ENCODE data around the gene TRMT112.

DNA sequence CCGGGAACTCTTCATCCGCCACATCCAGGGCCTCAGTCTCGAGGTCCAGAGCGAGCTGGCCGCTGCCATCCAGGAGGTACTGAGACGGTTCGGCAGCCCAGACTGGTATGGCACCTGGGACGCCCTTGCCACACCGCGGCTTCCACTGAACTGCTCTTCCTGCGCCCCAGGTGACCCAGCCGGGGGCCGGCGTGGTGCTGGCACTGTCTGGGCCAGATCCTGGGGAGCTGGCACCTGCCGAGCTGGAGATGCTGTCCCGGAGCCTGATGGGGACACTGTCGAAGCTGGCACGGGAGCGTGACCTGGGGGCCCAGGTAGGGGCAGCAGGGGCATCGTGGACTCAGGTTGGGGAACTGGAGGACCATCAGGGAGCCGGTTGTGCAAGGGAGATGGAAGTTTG lies 24.1 kb upstream of the TRMT112 start:
- TF ChIP-seq, protein P1, sequence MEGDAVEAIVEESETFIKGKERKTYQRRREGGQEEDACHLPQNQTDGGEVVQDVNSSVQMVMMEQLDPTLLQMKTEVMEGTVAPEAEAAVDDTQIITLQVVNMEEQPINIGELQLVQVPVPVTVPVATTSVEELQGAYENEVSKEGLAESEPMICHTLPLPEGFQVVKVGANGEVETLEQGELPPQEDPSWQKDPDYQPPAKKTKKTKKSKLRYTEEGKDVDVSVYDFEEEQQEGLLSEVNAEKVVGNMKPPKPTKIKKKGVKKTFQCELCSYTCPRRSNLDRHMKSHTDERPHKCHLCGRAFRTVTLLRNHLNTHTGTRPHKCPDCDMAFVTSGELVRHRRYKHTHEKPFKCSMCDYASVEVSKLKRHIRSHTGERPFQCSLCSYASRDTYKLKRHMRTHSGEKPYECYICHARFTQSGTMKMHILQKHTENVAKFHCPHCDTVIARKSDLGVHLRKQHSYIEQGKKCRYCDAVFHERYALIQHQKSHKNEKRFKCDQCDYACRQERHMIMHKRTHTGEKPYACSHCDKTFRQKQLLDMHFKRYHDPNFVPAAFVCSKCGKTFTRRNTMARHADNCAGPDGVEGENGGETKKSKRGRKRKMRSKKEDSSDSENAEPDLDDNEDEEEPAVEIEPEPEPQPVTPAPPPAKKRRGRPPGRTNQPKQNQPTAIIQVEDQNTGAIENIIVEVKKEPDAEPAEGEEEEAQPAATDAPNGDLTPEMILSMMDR (IDR thresholded peaks at IDR 0.05), result no peak
- TF ChIP-seq POLR2A (IDR thresholded peaks at IDR 0.05) (no peak), EP300 (IDR thresholded peaks at IDR 0.05) (no peak), POLR2AphosphoS5 (IDR thresholded peaks at IDR 0.05) (no peak)

Measured in upper lobe of left lung (tissue), 4 donors.